RWPE2 (cell line): ENCODE results near the gene SPO11.

Experiments used
- ATAC-seq: fragments of 200-7000 bp; cut with Tn5 transposase; 3 replicates; pipeline ENCODE4 v1.9.1; 2021; ENCODE audit warnings: low read depth
- DNase-seq: peaks from one replicate; pipeline ENCODE4 v3.0.0-alpha.2; 2020; ENCODE audit warnings: low spot score
- H3K27ac ChIP-seq: fragments of 450-650 bp; 2 replicates; pipeline ENCODE4 v1.5.1; 2017; ENCODE audit warnings: mild to moderate bottlenecking; ENCODE audit not compliant: poor library complexity, severe bottlenecking
- H3K27me3 ChIP-seq: fragments of 250-450 bp; sonication (Bioruptor Pico); 2 replicates; pipeline ENCODE4 v1.5.1; 2021; ENCODE audit warnings: mild to moderate bottlenecking, moderate library complexity; ENCODE audit not compliant: insufficient read depth, poor library complexity, severe bottlenecking
- H3K36me3 ChIP-seq: fragments of 250-450 bp; sonication (Bioruptor Pico); 2 replicates; pipeline ENCODE4 v1.5.1; 2020; ENCODE audit warnings: low read depth, mild to moderate bottlenecking, moderate library complexity
- H3K4me1 ChIP-seq: fragments of 250-450 bp; sonication (Bioruptor Pico); 2 replicates; pipeline ENCODE4 v1.5.1; 2021; ENCODE audit warnings: mild to moderate bottlenecking, moderate library complexity; ENCODE audit not compliant: insufficient read depth, poor library complexity, severe bottlenecking
- H3K4me3 ChIP-seq: fragments of 250-450 bp; sonication (Bioruptor Pico); 2 replicates; pipeline ENCODE4 v1.5.1; 2021; ENCODE audit warnings: mild to moderate bottlenecking, moderate library complexity; ENCODE audit not compliant: severe bottlenecking
- H3K9me3 ChIP-seq: fragments of 250-450 bp; sonication (Bioruptor Pico); 2 replicates; pipeline ENCODE4 v1.5.1; 2021; ENCODE audit warnings: mild to moderate bottlenecking, moderate library complexity; ENCODE audit not compliant: severe bottlenecking
- CTCF ChIP-seq: fragments of 450-650 bp; IDR thresholded peaks from one replicate; pipeline ENCODE4 v1.5.1; 2017; ENCODE audit warnings: mild to moderate bottlenecking, moderate library complexity; ENCODE audit not compliant: poor library complexity, severe bottlenecking

Gene SPO11

DNA sequence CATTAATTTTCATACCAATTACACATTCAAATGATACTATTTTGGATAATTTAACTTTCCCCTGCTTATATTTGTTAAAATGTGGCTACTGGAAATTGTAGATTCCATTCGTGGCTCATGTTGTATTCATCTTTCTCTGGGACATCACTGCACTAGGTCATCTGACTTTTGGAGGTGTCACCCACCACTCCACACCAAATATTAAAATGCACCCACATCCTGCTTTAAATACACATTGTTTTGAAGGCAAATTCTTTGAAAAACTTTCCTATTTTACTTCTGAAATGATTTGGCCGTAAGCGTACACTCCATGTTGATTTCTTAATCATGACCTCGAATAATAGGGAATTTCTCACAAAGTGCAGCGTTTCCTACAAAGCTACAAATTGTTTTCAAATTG lies 52.9 kb downstream of the SPO11 start:
- no peak for ATAC-seq
- Histone ChIP-seq H3K4me3 (no peak overlapping the region), H3K27me3 (no peaks in the 10 kb centered on the region), H3K36me3 (peaks cover 15% of the 10 kb centered on the region), H3K9me3 (no peaks in the 10 kb centered on the region), H3K27ac (no peak overlapping the region), H3K4me1 (no peaks in the 10 kb centered on the region)
- DNase-seq: no peak
- no peak for TF ChIP-seq CTCF

- H3K27me3 ChIP-seq: no peaks in the 10 kb centered on the region
- ATAC-seq: no peak
- no peaks in the 10 kb centered on the region for H3K9me3 ChIP-seq
- H3K27ac ChIP-seq: no peak overlapping the region
- peak; percentile 60 for DNase-seq
- no peaks in the 10 kb centered on the region for H3K4me1 ChIP-seq
- peaks cover 5% of the 10 kb centered on the region for H3K36me3 ChIP-seq
- no peak for TF ChIP-seq CTCF
- H3K4me3 ChIP-seq: no peak overlapping the region
Measured at GRCh38 chr20:57383447-57384347, 54.1 kb downstream of the SPO11 start.

- H3K9me3 ChIP-seq: no peaks in the 10 kb centered on the region
- no peak overlapping the region for H3K27ac ChIP-seq
- ATAC-seq (no peak), DNase-seq (peak; percentile 77)
- TF ChIP-seq CTCF: no peak
- H3K4me1 ChIP-seq: peaks cover under 1% of the 10 kb centered on the region
- no peaks in the 10 kb centered on the region for H3K27me3 ChIP-seq
- H3K4me3 ChIP-seq: no peak overlapping the region
- H3K36me3 ChIP-seq: no peaks in the 10 kb centered on the region; the same call in 1 of the 2 replicates
Measured at GRCh38 chr20:57384486-57384885, 54.9 kb downstream of the SPO11 start.

DNA sequence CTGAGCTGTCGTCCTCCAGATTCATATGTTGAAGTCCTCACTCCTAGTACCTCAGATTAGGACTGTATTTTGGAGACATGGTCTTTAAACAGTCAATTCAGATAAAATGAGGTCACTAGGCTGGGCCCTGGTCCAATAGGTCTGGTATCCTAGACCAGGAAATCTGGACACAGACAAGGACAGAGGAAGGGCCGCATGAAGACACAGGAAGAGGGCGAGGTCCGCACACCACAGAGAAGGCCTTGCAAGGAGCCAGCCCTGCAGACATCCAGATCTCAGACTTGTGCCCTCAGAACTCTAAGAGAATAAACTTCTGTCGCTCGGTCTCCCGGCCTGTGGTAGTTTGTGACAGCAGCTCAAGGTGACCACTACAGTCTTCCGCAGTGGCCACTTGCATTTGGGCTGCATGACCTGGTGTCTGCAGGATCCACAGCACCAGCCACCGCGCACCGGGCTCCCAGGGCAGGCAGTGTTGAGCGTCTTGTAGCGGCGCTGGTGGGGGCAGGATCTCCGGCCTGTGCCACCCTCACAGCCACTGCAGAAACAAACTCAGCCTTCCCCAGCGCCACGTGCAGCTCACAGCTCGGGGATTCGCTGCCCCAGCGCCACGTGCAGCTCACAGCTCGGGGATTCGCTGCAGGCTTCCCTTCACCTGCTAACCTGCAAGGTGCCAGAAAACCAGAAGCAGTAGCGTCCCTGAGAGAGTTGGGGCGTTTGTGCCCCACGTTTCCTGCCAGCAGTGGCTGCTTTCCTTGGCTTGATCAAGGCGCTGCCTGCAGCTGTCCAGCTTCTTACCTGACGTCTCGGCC lies 55.6 kb downstream of the SPO11 start:
- no peak overlapping the region for H3K27ac ChIP-seq
- no peaks in the 10 kb centered on the region for H3K27me3 ChIP-seq
- H3K36me3 ChIP-seq: no peaks in the 10 kb centered on the region; the same call in 1 of the 2 replicates
- ATAC-seq: no peak
- DNase-seq: peak; percentile 76
- H3K4me1 ChIP-seq: peaks cover 7% of the 10 kb centered on the region
- no peaks in the 10 kb centered on the region for H3K9me3 ChIP-seq
- no peak overlapping the region for H3K4me3 ChIP-seq
- TF ChIP-seq CTCF: no peak
